ENCODE measurements around the gene LYL1.

LYL1 gene

GRCh38 chr19:13054626-13055212 lies 47.9 kb downstream of the LYL1 start:
- DNase-seq: no peak

GRCh38 chr19:13053761-13054625 lies 48.7 kb downstream of the LYL1 start:
- no peak for DNase-seq

GRCh38 chr19:13053238-13053637 lies 49.4 kb downstream of the LYL1 start:
- no peak for DNase-seq

GRCh38 chr19:13052447-13053175 lies 50.0 kb downstream of the LYL1 start:
- DNase-seq: no peak

GRCh38 chr19:13051557-13052165 lies 51.0 kb downstream of the LYL1 start:
- no peak for DNase-seq

DNA sequence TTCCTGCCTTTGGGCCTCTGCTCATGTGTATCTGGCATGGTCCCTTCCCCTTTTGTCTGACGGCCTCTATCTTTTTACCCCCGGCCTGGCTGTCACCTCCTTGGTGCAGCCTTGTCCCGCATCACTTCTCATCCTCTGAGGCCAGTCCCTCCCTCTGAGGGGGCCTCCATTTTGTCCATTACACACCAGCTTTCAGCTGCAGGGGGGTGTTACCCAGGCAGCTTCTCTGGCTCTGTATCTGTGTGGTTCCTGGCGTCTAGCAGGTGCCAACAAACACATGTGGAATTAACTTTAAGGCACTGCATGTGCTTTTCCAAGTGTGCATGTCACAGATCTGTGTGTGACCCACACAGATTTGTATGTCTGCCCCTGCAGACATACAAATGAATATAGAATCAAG lies 52.4 kb downstream of the LYL1 start:
- no peak for DNase-seq
